Osteoblast (primary cell): ENCODE data around the gene JMJD1C. TPM values are rescaled to one million over a fixed set of nuclear protein-coding genes. Genes with fewer than 3 reads are reported as not detected.
A peak's percentile ranks its signal among the peaks of the same experiment; 100 is the strongest.

ENCODE experiments used
- DNase-seq: peaks from one replicate; pipeline ENCODE4 v3.0.0; 2011; ENCODE audit warnings: low spot score, mixed read lengths; ENCODE audit not compliant: insufficient read length; ENCODE audit errors: missing footprints
- H2AFZ ChIP-seq: 2 replicates; pipeline ENCODE4 v1.6.0; 2011; ENCODE audit warnings: mild to moderate bottlenecking, low read length
- H3K27ac ChIP-seq: 2 replicates; pipeline ENCODE4 v1.5.1; 2011; ENCODE audit warnings: mild to moderate bottlenecking, low read depth, low read length, moderate library complexity
- H3K27me3 ChIP-seq: 2 replicates; pipeline ENCODE4 v1.6.0; 2012; ENCODE audit warnings: mild to moderate bottlenecking, control low read depth, inconsistent platforms, low read length, moderate library complexity; ENCODE audit not compliant: insufficient read depth
- H3K36me3 ChIP-seq: 2 replicates; pipeline ENCODE4 v1.5.1; 2011; ENCODE audit warnings: mild to moderate bottlenecking, low read length, control low read depth, moderate library complexity; ENCODE audit not compliant: insufficient read depth
- H3K4me1 ChIP-seq: 2 replicates; pipeline ENCODE4 v1.5.1; 2011; ENCODE audit warnings: mild to moderate bottlenecking, low read length, control low read depth, moderate library complexity; ENCODE audit not compliant: insufficient read depth
- H3K4me2 ChIP-seq: 2 replicates; pipeline ENCODE4 v1.6.0; 2011; ENCODE audit warnings: mild to moderate bottlenecking, low read length; ENCODE audit not compliant: insufficient read depth
- H3K4me3 ChIP-seq: fragments of 200-600 bp; sonication (generic); 3 replicates; pipeline ENCODE4 v1.5.1; 2012; ENCODE audit warnings: mild to moderate bottlenecking, low read length, inconsistent platforms; ENCODE audit not compliant: insufficient read depth
- H3K79me2 ChIP-seq: 2 replicates; pipeline ENCODE4 v1.6.0; 2012; ENCODE audit warnings: mild to moderate bottlenecking, low read length, control low read depth, inconsistent platforms; ENCODE audit not compliant: insufficient read depth
- H3K9me3 ChIP-seq: 2 replicates; pipeline ENCODE4 v1.5.1; 2011; ENCODE audit warnings: low read depth, low read length, control low read depth
- H4K20me1 ChIP-seq: 2 replicates; pipeline ENCODE4 v1.6.0; 2012; ENCODE audit warnings: mild to moderate bottlenecking, low read length, control low read depth; ENCODE audit not compliant: insufficient read depth
- total RNA-seq: library from RNA; depleted of rRNA; stranded (reverse); fragments of >200 nt; gene quantifications from 2 replicates; pipeline ENCODE4 v1.2.3, GENCODE V29; 2012
- TF ChIP-seq, protein P1 (sequence below): IDR thresholded peaks from 2 replicates; pipeline ENCODE4 v1.5.1; 2011; ENCODE audit warnings: mild to moderate bottlenecking, low read depth, low read length, moderate library complexity; ENCODE audit errors: extremely low read depth

The JMJD1C gene
- total RNA-seq, 1 donor, result 92.6 TPM

DNA sequence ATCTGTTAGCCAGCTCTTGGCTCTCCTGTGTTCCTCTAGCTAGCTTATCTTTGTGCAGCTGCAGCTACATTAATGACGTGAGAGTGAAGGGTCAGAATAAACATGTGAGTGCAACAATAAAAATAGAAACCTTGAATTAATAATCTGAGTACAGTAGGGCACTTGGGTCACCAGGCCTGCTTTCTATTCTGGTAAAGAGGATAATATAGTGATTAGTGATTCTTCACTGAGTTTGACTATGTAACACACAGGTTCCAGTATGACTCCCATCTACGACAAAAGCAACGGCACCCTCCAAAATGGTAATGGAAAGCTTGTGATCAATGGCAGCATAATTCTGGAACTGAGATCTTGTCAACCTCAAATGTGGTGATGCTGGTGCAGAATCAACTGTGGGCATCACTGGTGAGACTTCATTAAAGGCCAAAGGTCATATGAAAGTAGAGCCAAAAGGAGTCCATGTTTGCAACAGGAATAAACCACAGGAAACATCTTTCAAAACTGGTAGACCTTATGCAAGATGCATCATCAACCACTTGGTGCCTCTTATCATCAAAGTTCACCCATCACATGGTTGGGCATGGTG, 255.1 kb downstream of the JMJD1C start:
- H3K9me3 ChIP-seq, result no peaks in the 10 kb centered on the region
- no peak overlapping the region for H2AFZ ChIP-seq
- H3K4me3 ChIP-seq, result no peak overlapping the region
- no peaks in the 10 kb centered on the region for H3K27me3 ChIP-seq
- H3K27ac ChIP-seq, result peak overlapping the region; percentile 1
- H3K4me1 ChIP-seq, result peaks cover 62% of the 10 kb centered on the region
- H3K36me3 ChIP-seq, result peaks cover 47% of the 10 kb centered on the region
- TF ChIP-seq, protein P1, sequence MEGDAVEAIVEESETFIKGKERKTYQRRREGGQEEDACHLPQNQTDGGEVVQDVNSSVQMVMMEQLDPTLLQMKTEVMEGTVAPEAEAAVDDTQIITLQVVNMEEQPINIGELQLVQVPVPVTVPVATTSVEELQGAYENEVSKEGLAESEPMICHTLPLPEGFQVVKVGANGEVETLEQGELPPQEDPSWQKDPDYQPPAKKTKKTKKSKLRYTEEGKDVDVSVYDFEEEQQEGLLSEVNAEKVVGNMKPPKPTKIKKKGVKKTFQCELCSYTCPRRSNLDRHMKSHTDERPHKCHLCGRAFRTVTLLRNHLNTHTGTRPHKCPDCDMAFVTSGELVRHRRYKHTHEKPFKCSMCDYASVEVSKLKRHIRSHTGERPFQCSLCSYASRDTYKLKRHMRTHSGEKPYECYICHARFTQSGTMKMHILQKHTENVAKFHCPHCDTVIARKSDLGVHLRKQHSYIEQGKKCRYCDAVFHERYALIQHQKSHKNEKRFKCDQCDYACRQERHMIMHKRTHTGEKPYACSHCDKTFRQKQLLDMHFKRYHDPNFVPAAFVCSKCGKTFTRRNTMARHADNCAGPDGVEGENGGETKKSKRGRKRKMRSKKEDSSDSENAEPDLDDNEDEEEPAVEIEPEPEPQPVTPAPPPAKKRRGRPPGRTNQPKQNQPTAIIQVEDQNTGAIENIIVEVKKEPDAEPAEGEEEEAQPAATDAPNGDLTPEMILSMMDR, result no peak
- H4K20me1 ChIP-seq, result peaks cover 23% of the 10 kb centered on the region
- H3K4me2 ChIP-seq, result no peak overlapping the region
- no peak for DNase-seq
- peaks cover 70% of the 10 kb centered on the region for H3K79me2 ChIP-seq

DNA sequence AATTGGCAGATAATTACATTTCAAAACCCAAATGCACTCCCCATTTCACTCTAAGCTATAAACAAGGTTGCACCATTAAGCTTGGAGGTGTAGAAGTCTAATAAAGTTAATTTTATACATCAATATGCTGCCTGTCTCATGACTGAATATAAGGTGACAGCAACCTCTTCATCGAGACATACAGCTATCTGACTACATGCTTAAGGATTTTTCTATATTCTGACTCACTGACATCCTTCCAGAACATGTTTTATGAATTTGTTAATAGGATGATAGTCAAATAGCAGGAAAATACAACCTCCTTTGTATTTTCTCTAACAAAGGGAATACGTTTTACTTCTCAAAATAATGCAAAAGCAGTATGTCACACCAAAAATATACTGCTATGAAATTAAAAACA, 256.1 kb downstream of the JMJD1C start:
- Histone ChIP-seq H3K4me3 (no peak overlapping the region), H3K79me2 (peaks cover 74% of the 10 kb centered on the region), H3K4me1 (peaks cover 54% of the 10 kb centered on the region), H3K4me2 (peak overlapping the region; percentile 12), H3K36me3 (peaks cover 48% of the 10 kb centered on the region), H3K27me3 (no peaks in the 10 kb centered on the region), H4K20me1 (peaks cover 23% of the 10 kb centered on the region), H2AFZ (no peak overlapping the region), H3K9me3 (no peaks in the 10 kb centered on the region), H3K27ac (peak overlapping the region; percentile 61)
- DNase-seq, result no peak
- TF ChIP-seq, protein P1, result no peak

DNA sequence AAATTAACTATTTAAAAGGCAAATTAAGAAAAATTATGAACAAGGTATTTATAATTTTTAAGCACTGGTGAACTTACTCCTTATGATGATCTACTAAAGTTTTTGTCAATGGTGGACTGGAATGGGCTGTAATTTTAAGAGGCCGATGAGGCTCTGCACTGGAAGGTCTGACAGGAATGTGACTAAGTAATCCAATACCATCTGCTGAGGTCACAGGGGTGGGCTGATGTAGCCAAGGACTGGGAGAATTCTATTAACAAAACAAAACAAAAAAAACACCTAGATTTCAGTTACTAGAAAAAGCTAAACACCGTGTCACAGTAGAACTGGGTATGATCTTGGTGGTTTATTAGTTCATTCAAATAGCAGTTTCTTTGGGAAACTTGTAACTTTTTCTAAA, 256.8 kb downstream of the JMJD1C start:
- Histone ChIP-seq H3K4me1 (peaks cover 49% of the 10 kb centered on the region), H3K79me2 (peaks cover 79% of the 10 kb centered on the region), H3K4me3 (no peak overlapping the region), H3K9me3 (no peaks in the 10 kb centered on the region), H2AFZ (no peak overlapping the region), H4K20me1 (peaks cover 23% of the 10 kb centered on the region), H3K27me3 (no peaks in the 10 kb centered on the region), H3K27ac (peak overlapping the region; percentile 61), H3K36me3 (peaks cover 43% of the 10 kb centered on the region), H3K4me2 (no peak overlapping the region)
- DNase-seq, result no peak
- TF ChIP-seq, protein P1, result no peak

DNA sequence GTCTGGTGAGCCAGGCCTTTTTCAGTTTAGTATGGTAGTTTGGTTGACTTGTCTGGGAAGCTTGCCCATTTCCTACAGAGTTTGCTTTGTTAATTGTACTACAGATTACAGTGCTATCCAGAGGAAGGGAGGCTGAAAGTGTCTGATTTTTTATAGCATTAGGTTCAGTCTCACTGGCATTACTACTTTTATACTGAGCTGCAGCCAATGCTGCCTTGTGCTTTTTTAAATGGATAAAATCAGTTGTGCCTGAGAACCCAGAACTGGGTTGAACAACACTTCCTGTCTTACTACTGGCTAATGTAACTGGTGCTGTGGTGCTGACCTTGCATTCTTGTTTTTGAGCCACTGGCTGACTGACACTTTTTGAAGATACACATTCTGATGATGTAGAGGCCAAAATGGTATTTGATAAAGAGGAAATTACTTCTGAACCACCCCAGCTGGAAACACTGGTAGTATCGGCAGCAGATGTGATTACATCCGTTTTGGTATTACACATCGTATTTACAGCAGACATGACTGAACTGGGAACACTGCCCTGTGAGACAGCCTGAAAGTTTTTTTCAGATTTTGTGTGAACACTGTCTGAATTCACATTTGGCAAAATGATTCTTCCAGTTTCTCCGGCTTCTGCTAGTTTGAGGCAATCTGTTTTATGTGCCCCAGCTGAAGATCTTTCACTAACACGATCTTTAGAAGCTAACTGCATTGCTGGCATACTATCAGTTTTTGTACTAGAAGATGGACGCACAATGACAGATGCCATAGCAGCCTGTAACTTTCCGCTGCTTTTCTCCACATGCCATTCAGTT, 258.6 kb downstream of the JMJD1C start:
- Histone ChIP-seq H3K4me2 (peak overlapping the region; percentile 70), H3K4me3 (peak overlapping the region; percentile 20), H4K20me1 (peaks cover 23% of the 10 kb centered on the region), H3K27ac (peak overlapping the region; percentile 61), H3K27me3 (no peaks in the 10 kb centered on the region), H3K9me3 (no peaks in the 10 kb centered on the region), H2AFZ (no peak overlapping the region), H3K79me2 (peaks cover 78% of the 10 kb centered on the region), H3K36me3 (peaks cover 31% of the 10 kb centered on the region), H3K4me1 (peaks cover 46% of the 10 kb centered on the region)
- TF ChIP-seq, protein P1, result no peak
- no peak for DNase-seq
